ENCODE measurements around the gene C16orf92.
"Not testable (repeated sequence)": the region's sequence is repeated elsewhere in the genome, so short reads cannot be mapped to it uniquely, and the experiment has no call there.

The C16orf92 gene

GRCh38 chr16:30005341-30006094 lies 17.5 kb upstream of the C16orf92 start:
- no peak for DNase-seq

GRCh38 chr16:30006095-30006473 lies 16.9 kb upstream of the C16orf92 start:
- DNase-seq = no peak

GRCh38 chr16:30006659-30007377 lies 16.2 kb upstream of the C16orf92 start:
- DNase-seq = no peak

GRCh38 chr16:30007378-30007895 lies 15.6 kb upstream of the C16orf92 start:
- DNase-seq = no peak

- no peak for DNase-seq
Observed at GRCh38 chr16:30009085-30009862, 13.7 kb upstream of the C16orf92 start.

- DNase-seq = no peak
Observed at GRCh38 chr16:30009990-30010843, 12.8 kb upstream of the C16orf92 start.

- no peak for DNase-seq
Observed at GRCh38 chr16:30010844-30011713, 11.9 kb upstream of the C16orf92 start, which contains the start of gene DOC2A. Gene DOC2A, minus strand, starts transcription at chr16:30011027. Its CDS starts 805 bp downstream, at chr16:30010222.

GRCh38 chr16:30011714-30012504 lies 11.1 kb upstream of the C16orf92 start:
- DNase-seq = no peak

- not testable (repeated sequence) for DNase-seq
Observed at GRCh38 chr16:30012598-30012997, 10.4 kb upstream of the C16orf92 start.

GRCh38 chr16:30015450-30015849 lies 7.5 kb upstream of the C16orf92 start:
- not testable (repeated sequence) for DNase-seq

- DNase-seq = no peak
Observed at GRCh38 chr16:30016555-30017276, 6.3 kb upstream of the C16orf92 start.

GRCh38 chr16:30017277-30017656 lies 5.7 kb upstream of the C16orf92 start:
- DNase-seq = no peak

GRCh38 chr16:30017937-30018336 lies 5.1 kb upstream of the C16orf92 start:
- not testable (repeated sequence) for DNase-seq

- DNase-seq = no peak
Observed at GRCh38 chr16:30018731-30019158, 4.3 kb upstream of the C16orf92 start.

- no peak for DNase-seq
Observed at GRCh38 chr16:30023586-30023985, 588 bp downstream of the C16orf92 start.

GRCh38 chr16:30024451-30024850 lies 1.5 kb downstream of the C16orf92 start:
- no peak for DNase-seq

- DNase-seq = no peak
Observed at GRCh38 chr16:30025156-30025555, 2.2 kb downstream of the C16orf92 start.

GRCh38 chr16:30025574-30025973 lies 2.6 kb downstream of the C16orf92 start:
- no peak for DNase-seq

GRCh38 chr16:30026449-30026848 lies 3.5 kb downstream of the C16orf92 start:
- no peak for DNase-seq

All from activated gamma-delta T cell treated with Interleukin-2 at 50 U/mL for 16 hours (primary cell).